K562 (cell line): Measurements from ENCODE around the gene SPHK1. TPM values are rescaled to one million over a fixed set of nuclear protein-coding genes. Genes with fewer than 3 reads are reported as not detected.

Experiments used
- ASH1L ChIP-seq: fragments of 450-650 bp; IDR thresholded peaks from 2 replicates; pipeline ENCODE4 v1.6.1; 2018; ENCODE audit warnings: borderline replicate concordance, mild to moderate bottlenecking, low read depth; ENCODE audit not compliant: partially characterized antibody
- FOXK1 ChIP-seq: sonication (generic); formaldehyde crosslinking; IDR thresholded peaks from 2 replicates; pipeline ENCODE4 v1.8.0; 2022; ENCODE audit warnings: missing genetic modification reagents, mild to moderate bottlenecking, borderline replicate concordance
- FUS ChIP-seq: fragments of 200-400 bp; formaldehyde crosslinking; optimal IDR thresholded peaks from 2 replicates; pipeline ENCODE3; 2017; ENCODE audit warnings: low read depth, low read length
- LCOR ChIP-seq: sonication (generic); formaldehyde crosslinking; IDR thresholded peaks from 2 replicates; pipeline ENCODE4 v1.8.0; 2022; ENCODE audit warnings: mild to moderate bottlenecking, missing genetic modification reagents
- MAFK ChIP-seq: IDR thresholded peaks from 2 replicates; pipeline ENCODE4 v1.6.1; 2011; ENCODE audit warnings: low read length, improper control_type of control experiment
- MNT ChIP-seq, 2 experiments: fragments of 450-650 bp; conservative IDR thresholded peaks; 2 replicates each; pipeline ENCODE4 v1.6.1; 2017; ENCODE audit warnings: mild to moderate bottlenecking in 2 of 2, moderate library complexity in 2 of 2
- NKRF ChIP-seq: fragments of 450-650 bp; IDR thresholded peaks from 2 replicates; pipeline ENCODE4 v1.6.1; 2016; ENCODE audit warnings: borderline replicate concordance
- RNF219 ChIP-seq: fragments of 250-450 bp; sonication (Bioruptor Pico); IDR thresholded peaks from 2 replicates; pipeline ENCODE4 v1.5.0; 2022; ENCODE audit warnings: mild to moderate bottlenecking
- SAP30 ChIP-seq: fragments of 200-600 bp; sonication (generic); IDR thresholded peaks from 2 replicates; pipeline ENCODE4 v1.6.1; 2012; ENCODE audit warnings: borderline replicate concordance, low read depth, mild to moderate bottlenecking, moderate library complexity, low read length, control low read depth, inconsistent platforms; ENCODE audit not compliant: insufficient read depth, poor library complexity, severe bottlenecking
- SREBF2 ChIP-seq: sonication (generic); formaldehyde crosslinking; IDR thresholded peaks from 2 replicates; pipeline ENCODE4 v1.4.0; 2020; ENCODE audit warnings: mild to moderate bottlenecking, missing genetic modification reagents
- SUPT5H ChIP-seq: fragments of 450-650 bp; IDR thresholded peaks from 2 replicates; pipeline ENCODE4 v1.6.1; 2016
- TSC22D4 ChIP-seq: fragments of 450-650 bp; IDR thresholded peaks from 2 replicates; pipeline ENCODE4 v1.6.1; 2016; ENCODE audit warnings: missing genetic modification characterization, missing biosample characterization, control low read depth
- ZFX ChIP-seq: sonication (generic); formaldehyde crosslinking; IDR thresholded peaks from 2 replicates; pipeline ENCODE4 v1.8.0; 2022; ENCODE audit warnings: mild to moderate bottlenecking, missing genetic modification reagents, moderate library complexity
- ZNF24 ChIP-seq: fragments of 450-650 bp; IDR thresholded peaks from 2 replicates; pipeline ENCODE4 v1.6.1; 2016
- ZNF586 ChIP-seq: fragments of 450-650 bp; formaldehyde crosslinking; conservative IDR thresholded peaks from 2 replicates; pipeline ENCODE4 v1.4.0; 2020; ENCODE audit warnings: mild to moderate bottlenecking, moderate library complexity
- polyA plus RNA-seq, 8 experiments: library from polyadenylated mRNA; depleted of rRNA in 4 of 8; stranded (reverse) in 5 of 8; unstranded in 3 of 8; fragments of >200 nt; fragmentation: Nextera tagmentation in 2 of 8; fragmentation: Illumina TruSeq in 1 of 8; extraction: Ambion mirVana in 2 of 8; extraction: Trizol in 1 of 8; gene quantifications; 2 replicates each; pipeline versions ENCODE4 v1.2.1 to v1.2.3, GENCODE V29; 2011 to 2014; ENCODE audit warnings: inconsistent platforms in 1 of 8, missing spikeins in 1 of 8
- total RNA-seq, 7 experiments: library from RNA; depleted of rRNA in 6 of 7; stranded (reverse); fragments of >200 nt in 6 of 7; fragmentation: Illumina TruSeq in 2 of 7; extraction: Trizol in 2 of 7; gene quantifications; 2 replicates each; pipeline versions ENCODE4 v1.2.1 to v1.2.3, GENCODE V29; 2011 to 2021; ENCODE audit warnings: low replicate concordance in 1 of 7
- TF ChIP-seq, protein P1 (sequence below): fragments of 450-650 bp; formaldehyde crosslinking; IDR thresholded peaks from 2 replicates; pipeline ENCODE4 v1.4.0; 2020; ENCODE audit warnings: mild to moderate bottlenecking, moderate library complexity
- TF ChIP-seq, protein P2 (sequence below): fragments of 250-450 bp; sonication (Bioruptor Pico); IDR thresholded peaks from 2 replicates; pipeline ENCODE4 v1.8.0; 2021; ENCODE audit warnings: borderline replicate concordance, mild to moderate bottlenecking, moderate library complexity; ENCODE audit not compliant: poor library complexity, severe bottlenecking
- TF ChIP-seq, protein P3 (sequence below): fragments of 450-650 bp; formaldehyde crosslinking; IDR thresholded peaks from 2 replicates; pipeline ENCODE4 v1.4.0; 2022; ENCODE audit warnings: missing genetic modification characterization

The SPHK1 gene
- total and polyA plus RNA-seq, 9 of the 15 experiments (the other 6 are each of a cell fraction or from before 2014, with no cell fraction given) = 0.21 to 60.3 (median 14.5) TPM

DNA sequence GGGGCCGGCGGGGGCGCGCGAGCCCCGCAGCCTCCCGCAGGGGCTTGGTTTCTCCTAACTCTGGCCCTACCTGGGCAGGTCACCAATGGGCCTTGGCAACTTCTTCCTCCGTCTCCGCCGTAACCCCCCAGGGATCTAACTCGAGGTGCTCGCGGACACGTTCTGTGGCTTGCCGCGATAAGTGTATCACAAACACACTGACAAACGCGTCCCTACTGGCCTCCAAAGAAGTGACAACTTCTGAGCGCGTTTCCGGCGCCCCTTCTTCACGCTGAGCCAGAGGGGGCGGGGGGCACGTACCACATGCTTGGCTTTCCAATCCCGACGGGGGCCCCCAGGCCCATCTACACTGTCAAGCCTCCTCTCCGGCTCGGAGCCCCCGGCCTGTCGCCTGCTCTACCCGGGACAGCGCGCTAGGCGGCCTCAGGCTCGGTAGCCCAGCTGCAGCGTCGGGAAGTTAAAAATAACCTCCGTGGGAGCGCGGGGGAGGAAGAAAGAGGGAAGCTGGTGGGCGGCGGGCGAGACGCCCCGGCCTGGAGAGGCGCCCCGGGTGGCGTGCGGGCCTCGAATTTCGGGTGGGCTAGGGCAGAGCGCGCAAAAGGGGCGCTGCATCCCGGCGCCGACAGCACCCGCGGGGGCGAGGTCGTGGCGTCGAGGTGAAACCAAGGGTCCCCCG lies 725 bp upstream of the SPHK1 start (continued):
- peak in 1 of 2 experiments; percentile 64; a peak in 1 of 4 replicates for TF ChIP-seq MNT (conservative IDR thresholded peaks at IDR 0.05)
- no peak for TF ChIP-seq TSC22D4 (tag)
- TF ChIP-seq ZNF586 = no peak
- 0 out of 2 replicates have a peak, but pooled peaks have one; percentile 17 for TF ChIP-seq NKRF
- no peak for TF ChIP-seq MAFK
- TF ChIP-seq ZNF24 = no peak
- TF ChIP-seq SAP30 = no peak
- peak; percentile 52; the same call in 1 of the 2 replicates for TF ChIP-seq SUPT5H
- TF ChIP-seq, protein P1, sequence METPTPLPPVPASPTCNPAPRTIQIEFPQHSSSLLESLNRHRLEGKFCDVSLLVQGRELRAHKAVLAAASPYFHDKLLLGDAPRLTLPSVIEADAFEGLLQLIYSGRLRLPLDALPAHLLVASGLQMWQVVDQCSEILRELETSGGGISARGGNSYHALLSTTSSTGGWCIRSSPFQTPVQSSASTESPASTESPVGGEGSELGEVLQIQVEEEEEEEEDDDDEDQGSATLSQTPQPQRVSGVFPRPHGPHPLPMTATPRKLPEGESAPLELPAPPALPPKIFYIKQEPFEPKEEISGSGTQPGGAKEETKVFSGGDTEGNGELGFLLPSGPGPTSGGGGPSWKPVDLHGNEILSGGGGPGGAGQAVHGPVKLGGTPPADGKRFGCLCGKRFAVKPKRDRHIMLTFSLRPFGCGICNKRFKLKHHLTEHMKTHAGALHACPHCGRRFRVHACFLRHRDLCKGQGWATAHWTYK (CRISPR knock-in tag) = no peak
- TF ChIP-seq, protein P2, sequence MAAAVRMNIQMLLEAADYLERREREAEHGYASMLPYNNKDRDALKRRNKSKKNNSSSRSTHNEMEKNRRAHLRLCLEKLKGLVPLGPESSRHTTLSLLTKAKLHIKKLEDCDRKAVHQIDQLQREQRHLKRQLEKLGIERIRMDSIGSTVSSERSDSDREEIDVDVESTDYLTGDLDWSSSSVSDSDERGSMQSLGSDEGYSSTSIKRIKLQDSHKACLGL = no peak
- TF ChIP-seq RNF219 (CRISPR knock-in tag) = no peak
- TF ChIP-seq LCOR (CRISPR knock-in tag) = 0 out of 2 replicates have a peak, but pooled peaks have one; percentile 55
- TF ChIP-seq FOXK1 = 0 out of 2 replicates have a peak, but pooled peaks have one; percentile 71
- TF ChIP-seq FUS = no peak
- TF ChIP-seq ASH1L = no peak
- no peak for TF ChIP-seq SREBF2
- TF ChIP-seq, protein P3, sequence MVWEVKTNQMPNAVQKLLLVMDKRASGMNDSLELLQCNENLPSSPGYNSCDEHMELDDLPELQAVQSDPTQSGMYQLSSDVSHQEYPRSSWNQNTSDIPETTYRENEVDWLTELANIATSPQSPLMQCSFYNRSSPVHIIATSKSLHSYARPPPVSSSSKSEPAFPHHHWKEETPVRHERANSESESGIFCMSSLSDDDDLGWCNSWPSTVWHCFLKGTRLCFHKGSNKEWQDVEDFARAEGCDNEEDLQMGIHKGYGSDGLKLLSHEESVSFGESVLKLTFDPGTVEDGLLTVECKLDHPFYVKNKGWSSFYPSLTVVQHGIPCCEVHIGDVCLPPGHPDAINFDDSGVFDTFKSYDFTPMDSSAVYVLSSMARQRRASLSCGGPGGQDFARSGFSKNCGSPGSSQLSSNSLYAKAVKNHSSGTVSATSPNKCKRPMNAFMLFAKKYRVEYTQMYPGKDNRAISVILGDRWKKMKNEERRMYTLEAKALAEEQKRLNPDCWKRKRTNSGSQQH (CRISPR knock-in tag) = no peak
- no peak for TF ChIP-seq ZFX (CRISPR knock-in tag)
